Ecto neural progenitor cell (in vitro differentiated cells): ENCODE measurements around the gene YBX3.

Source experiments
- DNase-seq: peaks from one replicate; pipeline ENCODE4 v3.0.0-alpha.2; 2018; ENCODE audit warnings: low spot score

The YBX3 gene

DNA sequence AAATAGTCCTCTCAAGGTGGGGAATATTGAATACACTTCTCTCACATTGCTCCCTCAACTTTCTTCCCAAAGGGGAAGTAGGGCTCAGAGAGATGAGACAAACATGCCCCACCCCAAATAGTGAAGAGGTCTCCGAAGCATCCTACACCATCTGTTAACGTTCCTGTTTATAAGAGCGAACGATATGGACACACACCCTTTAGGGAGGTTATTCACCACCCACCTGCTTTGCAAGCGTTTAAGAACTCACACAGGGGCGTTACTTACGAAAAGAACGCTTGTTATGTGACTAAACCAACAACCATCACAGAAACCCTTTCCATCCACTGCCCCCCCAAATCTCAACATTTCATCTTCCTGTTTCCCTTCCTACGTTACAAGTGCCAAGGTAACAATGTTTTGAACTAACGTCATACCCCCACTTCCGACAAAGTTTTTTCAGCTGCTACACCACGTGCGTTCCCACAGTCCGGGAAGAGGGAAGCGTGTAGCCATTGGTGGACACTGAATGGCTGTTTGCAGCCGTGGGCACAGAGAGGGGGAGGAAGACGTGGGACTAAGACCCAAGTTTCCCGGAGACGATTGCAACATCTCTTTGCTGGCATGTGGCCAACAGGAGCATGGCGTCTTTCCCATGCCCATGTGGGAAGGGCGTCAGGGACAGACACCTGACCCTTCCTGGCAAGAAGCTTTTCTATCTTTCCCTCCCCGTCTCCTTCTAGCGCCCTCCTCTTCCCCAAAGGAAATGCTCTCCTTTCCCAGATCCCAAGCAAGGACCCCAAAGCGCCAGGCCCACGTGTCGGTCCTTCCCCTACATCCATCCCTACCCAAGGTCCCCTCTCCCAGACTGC, 1.2 kb downstream of the YBX3 start:
- peak; percentile 76 for DNase-seq

GRCh38 chr12:10720974-10721650, 2.0 kb downstream of the YBX3 start:
- DNase-seq, result no peak

DNA sequence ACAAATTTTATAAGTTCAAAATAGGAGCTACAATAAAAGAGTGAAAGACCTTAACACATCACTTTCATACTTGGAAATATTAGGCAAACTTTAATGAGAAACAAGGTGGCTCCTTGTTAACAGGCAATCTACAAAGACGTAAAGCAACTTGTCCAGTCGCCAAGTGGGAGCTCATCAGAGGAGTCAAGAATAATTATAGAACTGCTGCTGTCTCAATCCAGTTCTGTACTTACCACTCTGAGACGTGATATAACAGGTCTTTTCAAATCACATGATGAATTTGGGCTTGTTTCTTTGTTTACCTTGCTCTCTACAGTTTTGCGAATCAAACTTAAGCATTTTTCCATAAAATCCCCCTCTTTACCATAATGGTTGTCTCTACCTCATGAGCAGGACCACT, 3.6 kb downstream of the YBX3 start:
- no peak for DNase-seq

DNA sequence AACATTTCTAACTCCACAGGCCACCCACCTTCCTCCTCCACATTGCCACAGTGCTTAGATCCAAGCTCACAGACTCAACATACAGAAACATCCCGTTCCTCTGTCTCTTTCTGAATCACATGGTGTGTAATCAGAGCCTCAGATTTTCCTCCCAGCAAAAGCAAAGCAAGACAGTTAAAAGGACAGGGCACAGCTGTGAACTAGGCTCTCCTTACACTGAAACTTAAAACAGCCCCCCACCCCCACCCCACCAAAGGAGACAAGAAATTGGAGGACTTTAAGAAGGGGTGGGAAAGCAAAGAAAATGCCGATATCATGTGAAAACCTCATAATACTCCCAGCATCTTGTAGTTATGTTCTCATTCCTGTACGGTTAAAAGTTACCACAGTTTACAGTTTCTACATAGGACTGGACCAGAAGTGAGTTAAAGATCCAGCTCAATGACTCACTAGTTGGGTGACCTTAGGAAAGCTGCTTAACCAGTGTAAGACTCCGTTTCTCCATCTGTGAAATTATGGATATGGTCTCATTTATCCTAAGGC, 4.8 kb downstream of the YBX3 start:
- no peak for DNase-seq

DNA sequence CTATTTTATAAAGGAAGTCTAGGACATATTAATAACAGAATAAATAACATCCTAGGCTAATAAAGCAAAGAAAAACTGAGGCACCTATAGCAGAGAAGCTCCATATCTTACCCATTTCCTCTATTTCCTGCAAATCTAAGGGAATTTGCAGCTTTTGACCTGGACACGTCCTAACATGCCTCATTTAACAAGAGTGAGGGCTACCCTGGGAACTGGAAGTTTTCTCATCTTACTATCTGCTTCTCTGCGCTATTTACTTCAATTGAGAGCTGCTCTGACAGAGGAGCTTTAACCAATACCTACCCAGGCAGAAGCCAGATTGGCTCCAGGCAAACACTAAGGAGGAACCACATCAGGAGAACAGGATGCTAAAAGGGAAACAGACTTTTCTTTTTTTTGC, 5.7 kb downstream of the YBX3 start:
- DNase-seq, result no peak

- no peak for DNase-seq
Measured at GRCh38 chr12:10716704-10717315, 6.3 kb downstream of the YBX3 start.

GRCh38 chr12:10716277-10716676, 6.8 kb downstream of the YBX3 start:
- no peak for DNase-seq

GRCh38 chr12:10715491-10715890, 7.6 kb downstream of the YBX3 start:
- no peak for DNase-seq

GRCh38 chr12:10709808-10710207, 13.3 kb downstream of the YBX3 start:
- DNase-seq, result no peak

DNA sequence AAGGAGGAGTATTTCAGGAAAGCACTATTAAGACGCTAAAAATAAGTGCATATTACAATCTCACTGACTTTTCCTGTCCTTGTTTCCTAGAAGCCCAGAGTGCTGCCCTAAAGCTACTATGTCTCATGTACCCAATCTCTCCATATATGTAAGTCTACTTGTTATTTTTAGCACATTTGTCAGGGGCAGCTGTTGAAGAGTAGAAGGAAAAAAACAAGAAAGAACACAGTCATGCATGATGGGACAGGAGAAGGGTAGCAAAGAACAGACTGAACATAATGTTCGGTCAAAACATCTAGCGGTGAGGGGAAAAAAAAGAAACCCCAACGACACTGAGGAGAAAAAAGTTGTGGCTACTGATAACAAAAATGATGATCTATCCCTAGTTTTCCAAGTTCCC, 14.3 kb downstream of the YBX3 start:
- no peak for DNase-seq

DNA sequence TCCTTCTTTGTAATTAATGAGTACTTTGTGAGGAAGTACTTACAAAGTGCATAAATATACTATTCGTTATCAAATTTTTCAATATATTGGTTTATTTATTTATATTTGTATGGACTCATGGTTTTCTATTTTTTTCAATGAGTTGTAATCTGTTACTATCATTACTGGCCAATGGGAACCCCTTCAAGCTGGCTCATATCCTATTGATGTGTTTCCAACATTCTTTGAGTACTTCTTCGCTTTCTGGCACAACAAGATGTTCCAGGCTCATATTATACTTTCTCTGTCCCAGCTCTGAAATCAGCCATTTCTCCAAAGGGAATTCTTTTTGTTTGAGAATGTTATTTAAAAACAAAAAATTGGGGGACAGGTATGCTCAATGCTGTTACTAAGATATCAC, 17.5 kb downstream of the YBX3 start:
- no peak for DNase-seq

- DNase-seq, result no peak
Measured at GRCh38 chr12:10701843-10702242, 21.3 kb downstream of the YBX3 start.

DNA sequence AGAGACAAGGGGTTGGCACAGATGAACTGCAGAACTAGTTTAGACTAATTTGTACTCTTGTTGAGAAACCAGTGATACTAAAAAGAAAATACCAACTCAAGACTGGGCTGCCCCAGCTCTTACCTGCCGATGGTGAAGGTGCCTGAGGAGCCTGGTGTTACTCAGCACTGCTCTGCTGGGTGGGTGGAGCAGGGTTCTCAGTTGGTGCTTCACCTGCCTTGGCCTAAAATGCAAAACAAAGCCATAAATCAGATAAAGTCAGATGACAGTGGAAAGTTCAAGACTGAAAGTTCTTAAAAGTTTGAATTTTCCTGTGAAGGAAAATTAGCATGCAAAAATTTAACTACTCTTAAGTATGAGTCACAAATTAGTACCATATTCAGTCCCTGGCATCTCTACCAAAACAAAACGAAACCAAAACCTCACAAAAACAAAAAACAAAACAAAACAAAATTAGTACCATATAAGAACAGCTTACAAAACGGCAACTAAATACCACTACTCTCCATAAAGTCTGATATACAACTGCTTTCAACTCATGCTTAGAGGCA, 21.9 kb downstream of the YBX3 start:
- DNase-seq, result no peak

- no peak for DNase-seq
Measured at GRCh38 chr12:10700581-10700980, 22.5 kb downstream of the YBX3 start.

- no peak for DNase-seq
Measured at GRCh38 chr12:10697862-10698261, 25.3 kb downstream of the YBX3 start.

GRCh38 chr12:10697156-10697555, 26.0 kb downstream of the YBX3 start:
- no peak for DNase-seq

GRCh38 chr12:10690906-10691305, 32.2 kb downstream of the YBX3 start:
- no peak for DNase-seq

DNA sequence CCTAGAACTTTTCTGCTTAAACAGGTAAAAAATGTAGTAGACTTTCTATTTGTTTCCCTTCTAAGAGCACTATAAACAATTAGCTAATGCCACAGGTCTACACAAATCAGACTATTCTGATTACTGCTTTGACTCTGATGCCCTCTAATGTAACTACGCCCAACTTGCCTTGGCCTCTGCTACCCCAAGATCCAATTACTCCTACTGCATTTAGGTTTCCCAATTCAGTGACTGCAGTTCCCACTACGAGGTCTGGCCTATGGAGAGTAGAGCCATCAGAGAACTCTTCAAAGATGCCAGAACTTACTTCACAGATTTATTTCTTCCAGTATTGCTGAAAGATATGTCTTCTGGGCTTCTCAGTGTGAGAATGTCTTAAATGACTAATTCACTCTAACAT, 34.0 kb downstream of the YBX3 start:
- DNase-seq, result no peak

DNA sequence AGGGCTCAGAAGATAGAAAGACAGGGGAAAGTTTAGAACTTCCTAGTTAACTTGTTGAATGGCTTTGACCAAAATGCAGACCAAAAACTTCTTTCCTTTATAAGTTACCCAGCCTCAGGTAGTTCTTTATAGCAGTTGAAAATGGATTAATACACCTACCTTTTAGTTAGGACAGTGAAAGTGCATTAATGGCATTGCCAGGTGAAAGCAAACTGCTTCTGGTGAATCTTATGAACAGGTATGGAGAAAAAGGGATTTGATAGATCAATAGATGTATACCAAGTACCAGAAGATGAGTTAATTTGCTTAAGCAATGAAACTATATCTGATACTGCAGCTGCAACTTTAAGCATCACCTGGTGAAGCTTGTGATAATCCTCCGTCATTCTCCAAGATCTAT, 35.1 kb downstream of the YBX3 start:
- no peak for DNase-seq

GRCh38 chr12:10673659-10674384, 49.3 kb downstream of the YBX3 start, which contains the start of gene STYK1:
Gene STYK1, minus strand, starts transcription at chr12:10674052. Its CDS starts 39,434 bp downstream, at chr12:10634618.
- DNase-seq, result peak; percentile 83

GRCh38 chr12:10672231-10672868, 50.8 kb downstream of the YBX3 start:
- DNase-seq, result no peak
